Prostate gland (tissue), 2 donors: ENCODE data around the gene GNB1.

ENCODE experiments used
- CTCF ChIP-seq, 4 experiments: fragments of 200-600 bp in 2 of 4; fragments of 450-650 bp in 2 of 4; sonication (generic) in 2 of 4; IDR thresholded peaks; 1 replicate in 3 of 4; 2 replicates in 1 of 4; pipeline ENCODE4 v1.5.1; 2016 to 2019; ENCODE audit warnings: antibody characterized with exemption in 4 of 4, mild to moderate bottlenecking in 2 of 4, moderate library complexity in 2 of 4
- POLR2A ChIP-seq: fragments of 450-650 bp; IDR thresholded peaks from one replicate; pipeline ENCODE4 v1.6.1; 2016; ENCODE audit warnings: antibody characterized with exemption, mild to moderate bottlenecking
- POLR2AphosphoS5 ChIP-seq: sonication (generic); formaldehyde crosslinking; IDR thresholded peaks from one replicate; pipeline ENCODE4 v1.6.1; 2017; ENCODE audit warnings: antibody characterized with exemption

- TF ChIP-seq CTCF (IDR thresholded peaks at IDR 0.05) (no peak), POLR2A (no peak), POLR2AphosphoS5 (no peak)
Measured at GRCh38 chr1:1779320-1779675, 111.6 kb downstream of the GNB1 start.
